HG02981 (cell line): Measurements from ENCODE around the gene TRIM37.
"Not testable (repeated sequence)": the region's sequence is repeated elsewhere in the genome, so short reads cannot be mapped to it uniquely, and the experiment has no call there.

Source experiments
- ATAC-seq: cut with Tn5 transposase; IDR thresholded peaks from one replicate; pipeline ENCODE4 v1.9.1; 2021; ENCODE audit warnings: mild to moderate bottlenecking, moderate library complexity; ENCODE audit not compliant: unreplicated experiment

Gene TRIM37

GRCh38 chr17:59111539-59111938 lies 4.9 kb upstream of the TRIM37 start:
- no peak for ATAC-seq

- ATAC-seq, result no peak
Observed at GRCh38 chr17:59110973-59111372, 4.3 kb upstream of the TRIM37 start.

GRCh38 chr17:59108400-59109102 lies 1.9 kb upstream of the TRIM37 start:
- no peak for ATAC-seq

- no peak for ATAC-seq
Observed at GRCh38 chr17:59107306-59107670, 608 bp upstream of the TRIM37 start.

- peak; percentile 22 for ATAC-seq
Observed at GRCh38 chr17:59105852-59106462, 723 bp downstream of the TRIM37 start.

GRCh38 chr17:59101178-59101577 lies 5.5 kb downstream of the TRIM37 start:
- ATAC-seq, result no peak

- ATAC-seq, result no peak
Observed at GRCh38 chr17:59097876-59098275, 8.8 kb downstream of the TRIM37 start.

- ATAC-seq, result no peak
Observed at GRCh38 chr17:59094861-59095530, 11.7 kb downstream of the TRIM37 start.

- no peak for ATAC-seq
Observed at GRCh38 chr17:59093702-59094231, 12.9 kb downstream of the TRIM37 start.

- no peak for ATAC-seq
Observed at GRCh38 chr17:59093145-59093701, 13.5 kb downstream of the TRIM37 start.

GRCh38 chr17:59090593-59090992 lies 16.1 kb downstream of the TRIM37 start:
- ATAC-seq, result not testable (repeated sequence)

- no peak for ATAC-seq
Observed at GRCh38 chr17:59084154-59084553, 22.5 kb downstream of the TRIM37 start.

- no peak for ATAC-seq
Observed at GRCh38 chr17:59074494-59074893, 32.2 kb downstream of the TRIM37 start.

GRCh38 chr17:59073972-59074371 lies 32.7 kb downstream of the TRIM37 start:
- no peak for ATAC-seq

- no peak for ATAC-seq
Observed at GRCh38 chr17:59069856-59070255, 36.8 kb downstream of the TRIM37 start.

- no peak for ATAC-seq
Observed at GRCh38 chr17:59067756-59068155, 38.9 kb downstream of the TRIM37 start.

GRCh38 chr17:59067340-59067739 lies 39.3 kb downstream of the TRIM37 start:
- ATAC-seq, result no peak

GRCh38 chr17:59062509-59062908 lies 44.2 kb downstream of the TRIM37 start:
- no peak for ATAC-seq

- no peak for ATAC-seq
Observed at GRCh38 chr17:59056857-59057256, 49.8 kb downstream of the TRIM37 start.

- ATAC-seq, result no peak
Observed at GRCh38 chr17:59049798-59050197, 56.9 kb downstream of the TRIM37 start.

GRCh38 chr17:59047616-59048015 lies 59.1 kb downstream of the TRIM37 start:
- no peak for ATAC-seq

GRCh38 chr17:59046192-59046591 lies 60.5 kb downstream of the TRIM37 start:
- no peak for ATAC-seq
